GM12892 (cell line): ENCODE data around the gene GP1BB.

Experiments
- DNase-seq: peaks from one replicate; pipeline ENCODE4 v3.0.0; 2011; ENCODE audit not compliant: insufficient read length
- FAIRE-seq: peaks from 2 replicates; lab custom pipeline; 2011; peaks lifted over from hg19 to GRCh38; lab: Jason Lieb, UNC
- POLR2A ChIP-seq: IDR thresholded peaks from 2 replicates; pipeline ENCODE4 v1.6.1; 2011; ENCODE audit warnings: low read depth, low read length, control low read depth
- POLR2AphosphoS5 ChIP-seq: IDR thresholded peaks from 2 replicates; pipeline ENCODE4 v1.6.1; 2011; ENCODE audit warnings: low read depth, low read length, control low read depth
- TAF1 ChIP-seq: IDR thresholded peaks from 2 replicates; pipeline ENCODE4 v1.6.1; 2011; ENCODE audit warnings: low read depth, mild to moderate bottlenecking, control low read depth, low read length, borderline replicate concordance

Gene GP1BB

DNA sequence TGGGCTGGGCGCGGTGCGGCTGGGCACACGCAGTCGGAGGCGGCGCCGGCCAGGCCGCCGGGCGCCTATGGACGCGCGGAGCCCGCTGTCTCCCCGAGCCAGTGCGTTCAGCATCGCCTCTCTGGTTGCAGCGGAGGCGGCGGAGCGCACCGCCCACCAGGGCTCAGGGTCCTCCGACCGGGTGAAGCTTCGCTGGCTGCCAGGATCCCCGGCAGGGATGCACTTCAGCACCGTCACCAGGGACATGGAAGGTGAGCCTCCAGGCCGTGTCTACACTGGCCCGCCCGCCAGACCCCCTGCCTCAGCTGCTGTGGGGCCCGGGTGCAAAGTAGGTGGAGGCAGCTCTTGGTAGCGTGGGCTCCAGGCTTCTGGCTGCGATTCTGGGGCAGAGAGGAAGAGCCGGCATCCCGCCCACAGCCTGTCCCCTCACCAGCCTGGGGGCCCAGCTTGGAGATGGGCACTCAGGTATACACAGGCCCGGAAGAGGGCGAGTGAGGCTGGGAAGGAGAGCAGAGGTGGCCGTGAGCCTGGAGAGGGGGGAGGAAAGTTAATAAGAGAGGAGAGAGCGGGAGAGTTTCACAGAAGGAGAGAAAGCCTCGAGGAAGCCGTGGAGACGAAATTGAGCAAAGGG, 36.2 kb downstream of the GP1BB start:
- DNase-seq: no peak
- no peak for TF ChIP-seq POLR2A
- no peak for FAIRE-seq

DNA sequence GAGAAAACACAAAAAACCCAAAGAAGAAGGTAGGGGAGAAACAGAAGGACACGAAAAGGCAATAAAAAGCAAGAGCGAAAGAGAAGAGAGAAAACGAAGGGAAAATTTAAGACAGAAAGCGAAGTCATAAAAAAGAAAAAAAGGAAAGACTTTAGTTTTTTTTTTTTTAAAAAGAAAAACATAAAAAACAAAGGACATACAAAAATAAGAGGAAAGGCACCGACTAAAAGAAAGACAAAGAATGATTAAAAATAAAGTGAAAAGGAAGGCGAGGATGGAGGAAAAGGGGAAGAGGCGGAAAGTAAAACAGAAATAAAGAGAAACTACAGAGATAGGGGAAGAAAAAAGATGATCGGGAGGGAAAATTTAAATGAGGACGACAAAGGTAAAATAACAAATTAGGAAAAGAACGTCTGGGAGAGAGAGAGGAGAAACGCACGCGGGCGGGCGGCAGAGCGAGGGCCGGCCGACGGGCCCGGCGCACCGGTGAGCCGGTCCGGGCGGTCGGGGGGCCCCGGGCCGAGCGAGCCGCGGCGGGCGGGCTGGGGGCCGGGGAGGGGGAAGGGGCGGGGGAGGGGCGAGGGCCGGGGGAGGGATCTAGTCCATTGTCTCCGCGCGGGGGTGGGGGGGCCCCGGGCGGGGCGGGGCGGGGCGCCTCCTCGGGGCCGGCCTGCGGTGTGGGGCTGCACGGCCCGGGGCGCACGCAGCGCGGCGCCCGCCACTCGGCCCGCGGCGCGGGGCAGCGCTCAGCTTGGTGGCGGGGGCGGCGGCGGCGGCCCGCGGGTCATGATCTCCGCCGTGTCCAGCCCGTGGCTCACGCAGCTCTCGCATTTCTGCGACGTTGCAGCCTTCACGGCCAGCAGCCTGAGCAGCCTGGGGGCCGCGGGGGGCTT, 37.0 kb downstream of the GP1BB start, which contains the start of gene TBX1:
Gene TBX1, plus strand, starts transcription at position 721 of the 893 bp plus-strand sequence. Its CDS starts 66 bp downstream, at position 787.
- FAIRE-seq (no peak), DNase-seq (no peak)
- no peak for TF ChIP-seq POLR2AphosphoS5
- TF ChIP-seq TAF1: no peak
- TF ChIP-seq POLR2A: no peak

DNA sequence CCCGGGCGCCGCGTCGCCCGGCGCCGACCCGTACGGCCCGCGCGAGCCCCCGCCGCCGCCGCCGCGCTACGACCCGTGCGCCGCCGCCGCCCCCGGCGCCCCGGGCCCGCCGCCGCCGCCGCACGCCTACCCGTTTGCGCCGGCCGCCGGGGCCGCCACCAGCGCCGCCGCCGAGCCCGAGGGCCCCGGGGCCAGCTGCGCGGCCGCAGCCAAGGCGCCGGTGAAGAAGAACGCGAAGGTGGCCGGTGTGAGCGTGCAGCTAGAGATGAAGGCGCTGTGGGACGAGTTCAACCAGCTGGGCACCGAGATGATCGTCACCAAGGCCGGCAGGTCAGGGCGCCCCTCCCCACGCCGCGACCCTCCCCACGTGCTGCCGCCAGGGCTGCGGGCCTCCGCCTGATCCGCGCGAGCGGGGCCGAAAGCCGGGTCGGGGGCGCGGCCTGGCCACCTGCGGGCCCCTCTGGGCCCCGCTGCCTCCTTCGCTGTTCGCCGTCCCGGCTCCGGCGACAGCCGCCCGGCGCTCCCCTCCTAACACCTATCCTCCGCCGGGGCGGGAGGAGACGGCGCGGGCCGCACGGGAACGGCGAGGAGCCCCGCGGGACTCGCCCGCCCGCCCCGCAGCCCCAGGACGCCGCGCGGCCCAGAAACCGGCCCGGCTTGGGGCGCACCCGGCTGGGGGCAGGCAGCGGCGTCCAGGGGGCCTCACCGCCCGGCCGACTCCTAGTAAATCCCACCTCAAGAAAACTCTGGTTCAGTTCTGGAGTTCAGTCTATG, 37.8 kb downstream of the GP1BB start:
- DNase-seq (no peak), FAIRE-seq (no peak)
- TF ChIP-seq POLR2A (no peak), TAF1 (no peak), POLR2AphosphoS5 (no peak)

DNA sequence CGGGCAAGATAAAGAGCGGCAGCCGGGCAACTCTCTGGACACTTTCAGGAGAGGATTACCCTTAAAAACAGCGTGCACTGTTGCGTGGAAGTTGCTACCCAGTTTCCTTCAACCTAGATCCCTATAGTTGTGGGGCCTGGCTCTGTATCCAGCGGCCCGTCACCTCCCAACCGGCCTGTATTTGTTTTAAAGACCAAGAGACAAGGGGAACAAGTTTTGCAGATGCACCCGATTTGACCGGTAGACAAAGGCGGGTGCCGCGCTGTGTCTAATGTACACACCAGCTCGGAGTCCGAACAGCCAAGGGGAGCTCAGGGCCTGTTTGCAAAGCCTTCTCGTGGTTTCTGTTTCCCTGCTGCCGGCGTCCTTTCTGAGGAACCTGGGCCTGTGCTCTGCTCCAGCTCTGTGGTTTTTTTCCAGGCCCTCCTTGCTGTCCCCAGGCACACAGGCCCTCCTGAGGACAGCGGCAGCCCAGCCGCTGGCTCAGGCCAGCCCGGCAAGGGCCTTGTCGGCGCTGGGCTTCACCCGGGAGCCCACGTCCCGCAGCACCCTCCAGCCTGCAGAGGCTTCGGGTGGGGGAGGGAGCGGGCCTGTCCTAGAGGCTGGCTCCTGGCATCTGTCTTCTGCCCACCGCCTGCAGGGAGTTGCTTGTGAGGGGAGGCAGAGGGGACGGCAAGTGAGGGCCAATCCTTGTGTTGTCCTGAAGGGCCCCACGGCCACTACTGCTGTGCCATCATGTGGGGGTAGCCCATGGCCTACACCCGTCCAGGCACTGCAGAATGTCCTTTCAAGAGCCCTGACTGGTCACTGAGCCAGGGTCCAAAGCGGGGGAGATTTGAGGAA, 38.6 kb downstream of the GP1BB start:
- DNase-seq: no peak
- no peak for FAIRE-seq
- no peak for TF ChIP-seq POLR2AphosphoS5
- TF ChIP-seq POLR2A: no peak
- TF ChIP-seq TAF1: no peak

DNA sequence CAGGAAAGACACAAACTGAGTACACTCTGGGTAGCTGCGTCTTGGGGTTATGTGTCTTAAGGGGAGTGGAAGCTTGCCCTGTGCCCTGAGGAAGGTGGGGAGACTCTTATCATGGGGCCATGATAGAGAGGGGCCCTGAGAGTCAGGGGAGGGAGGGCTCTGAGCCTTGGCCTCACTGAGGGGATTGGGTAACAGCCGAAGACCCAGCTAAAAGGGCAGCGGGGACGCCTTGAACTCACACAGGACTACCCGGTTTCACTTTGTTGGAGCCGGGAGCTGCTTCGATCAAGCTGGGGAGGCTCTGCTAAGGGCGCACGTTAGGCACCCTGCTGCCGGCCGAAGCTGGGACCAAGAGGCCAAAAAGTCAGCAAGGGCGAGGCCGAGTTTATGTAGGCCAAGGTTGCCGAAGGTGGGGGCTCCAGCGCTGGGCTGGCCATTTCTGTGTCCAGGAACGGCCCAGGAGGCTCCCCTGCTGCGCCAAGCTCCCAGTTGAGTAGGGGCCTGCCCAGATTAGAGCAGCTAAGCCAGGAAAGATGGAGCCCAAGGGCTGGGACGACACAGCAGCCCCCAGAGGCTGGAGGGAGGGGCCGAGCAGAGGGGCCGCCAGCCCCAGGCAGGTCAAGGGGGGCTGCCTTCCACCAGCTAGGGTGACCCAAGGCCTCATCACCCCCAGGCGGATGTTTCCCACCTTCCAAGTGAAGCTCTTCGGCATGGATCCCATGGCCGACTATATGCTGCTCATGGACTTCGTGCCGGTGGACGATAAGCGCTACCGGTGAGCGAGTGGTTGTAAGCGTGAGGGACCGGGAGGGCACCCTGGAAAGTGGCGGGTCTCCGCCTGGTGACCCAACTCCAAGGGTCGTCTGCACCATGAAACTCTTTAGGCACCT, 39.5 kb downstream of the GP1BB start:
- no peak for DNase-seq
- TF ChIP-seq POLR2A: no peak
- no peak for TF ChIP-seq POLR2AphosphoS5
- no peak for TF ChIP-seq TAF1
- no peak for FAIRE-seq

DNA sequence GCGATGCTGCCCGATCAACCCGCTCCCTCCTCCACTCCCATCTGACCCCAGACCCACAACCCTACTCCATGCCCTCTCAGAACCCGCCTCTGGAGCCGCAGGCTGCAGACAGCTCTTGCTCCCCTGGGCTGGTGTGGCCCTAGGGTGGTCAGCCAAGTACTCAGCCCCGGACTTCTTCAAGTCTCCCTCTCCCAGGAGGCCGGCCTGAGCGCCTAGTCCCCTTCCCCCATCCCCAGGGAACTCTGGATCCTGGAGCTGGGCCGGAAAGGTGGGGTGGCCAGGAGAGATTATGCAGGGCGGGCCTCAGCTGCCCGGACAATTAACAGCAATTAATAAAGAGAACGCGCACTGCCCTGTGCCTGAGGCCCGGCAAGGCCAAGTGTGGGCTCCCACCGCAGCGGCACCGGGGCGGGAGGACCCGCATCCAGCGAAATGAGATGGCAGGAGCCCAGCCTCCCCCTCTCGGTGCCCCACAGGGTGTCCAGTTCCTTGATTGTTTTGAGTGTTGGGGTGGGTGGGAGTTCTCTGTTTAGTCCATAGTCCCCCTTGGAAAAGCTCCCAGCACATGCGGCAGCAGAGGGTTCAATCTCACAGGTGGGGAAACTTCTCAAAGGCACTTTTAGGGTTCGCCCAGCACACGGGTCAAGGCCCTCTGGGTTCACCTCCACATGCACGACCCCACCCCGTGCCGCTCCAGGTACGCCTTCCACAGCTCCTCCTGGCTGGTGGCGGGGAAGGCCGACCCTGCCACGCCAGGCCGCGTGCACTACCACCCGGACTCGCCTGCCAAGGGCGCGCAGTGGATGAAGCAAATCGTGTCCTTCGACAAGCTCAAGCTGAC, 40.3 kb downstream of the GP1BB start:
- TF ChIP-seq POLR2A (no peak), TAF1 (no peak), POLR2AphosphoS5 (no peak)
- DNase-seq (no peak), FAIRE-seq (no peak)

DNA sequence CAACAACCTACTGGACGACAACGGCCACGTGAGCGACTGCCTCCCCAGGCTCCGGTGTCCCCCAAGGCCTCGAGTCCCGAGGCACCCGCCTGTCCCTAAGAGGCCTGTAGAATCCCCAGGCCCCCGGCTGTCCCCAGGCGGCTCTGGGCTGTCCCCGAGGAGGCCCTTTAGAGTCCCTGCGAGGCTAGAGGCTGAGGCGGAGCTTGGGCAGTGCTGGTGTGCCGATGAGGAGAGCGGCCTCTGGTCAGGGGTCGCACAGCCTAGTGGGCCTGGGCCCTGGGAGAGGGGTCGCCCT, 40.9 kb downstream of the GP1BB start:
- TF ChIP-seq POLR2AphosphoS5 (no peak), TAF1 (no peak), POLR2A (no peak)

DNA sequence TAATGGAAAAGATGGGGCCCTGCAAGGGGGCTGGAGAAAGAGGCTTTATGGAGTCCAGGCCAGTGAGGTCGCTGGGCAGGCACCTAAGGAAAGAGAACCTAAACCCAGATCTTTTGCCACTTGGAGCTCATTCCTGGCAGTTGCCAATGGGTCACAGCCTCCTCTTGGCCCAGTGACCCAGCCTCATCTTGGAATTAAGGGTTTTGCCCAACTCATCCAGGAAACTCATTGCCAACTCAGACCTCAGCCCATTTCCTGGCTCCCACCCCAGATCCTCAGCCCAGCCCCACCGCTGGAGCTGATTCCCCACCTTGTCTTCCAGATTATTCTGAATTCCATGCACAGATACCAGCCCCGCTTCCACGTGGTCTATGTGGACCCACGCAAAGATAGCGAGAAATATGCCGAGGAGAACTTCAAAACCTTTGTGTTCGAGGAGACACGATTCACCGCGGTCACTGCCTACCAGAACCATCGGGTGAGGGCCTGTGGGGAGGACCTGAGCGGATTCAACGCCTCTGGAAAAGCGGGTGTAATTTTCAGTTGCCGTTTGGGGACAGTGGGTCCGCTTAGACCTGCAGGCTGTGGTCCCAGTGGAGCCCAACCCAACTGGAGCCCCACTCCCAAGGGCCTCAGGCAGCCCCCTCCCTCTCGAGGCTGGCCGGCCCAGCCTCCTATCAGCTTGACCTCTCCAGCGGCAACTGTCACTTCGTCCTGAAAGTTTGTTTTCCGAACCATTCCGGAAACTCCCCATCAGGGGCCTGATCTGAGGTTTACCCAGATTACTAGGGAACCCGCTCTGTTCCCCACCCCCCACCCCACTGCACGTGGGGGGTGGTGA, 41.5 kb downstream of the GP1BB start:
- TF ChIP-seq POLR2AphosphoS5 (no peak), TAF1 (no peak), POLR2A (no peak)
- FAIRE-seq (no peak), DNase-seq (no peak)

More for the DNA sequence above, 40.9 kb downstream of the GP1BB start:
- DNase-seq (no peak), FAIRE-seq (no peak)
